ENCODE data around the gene PAK6.

The PAK6 gene

DNA sequence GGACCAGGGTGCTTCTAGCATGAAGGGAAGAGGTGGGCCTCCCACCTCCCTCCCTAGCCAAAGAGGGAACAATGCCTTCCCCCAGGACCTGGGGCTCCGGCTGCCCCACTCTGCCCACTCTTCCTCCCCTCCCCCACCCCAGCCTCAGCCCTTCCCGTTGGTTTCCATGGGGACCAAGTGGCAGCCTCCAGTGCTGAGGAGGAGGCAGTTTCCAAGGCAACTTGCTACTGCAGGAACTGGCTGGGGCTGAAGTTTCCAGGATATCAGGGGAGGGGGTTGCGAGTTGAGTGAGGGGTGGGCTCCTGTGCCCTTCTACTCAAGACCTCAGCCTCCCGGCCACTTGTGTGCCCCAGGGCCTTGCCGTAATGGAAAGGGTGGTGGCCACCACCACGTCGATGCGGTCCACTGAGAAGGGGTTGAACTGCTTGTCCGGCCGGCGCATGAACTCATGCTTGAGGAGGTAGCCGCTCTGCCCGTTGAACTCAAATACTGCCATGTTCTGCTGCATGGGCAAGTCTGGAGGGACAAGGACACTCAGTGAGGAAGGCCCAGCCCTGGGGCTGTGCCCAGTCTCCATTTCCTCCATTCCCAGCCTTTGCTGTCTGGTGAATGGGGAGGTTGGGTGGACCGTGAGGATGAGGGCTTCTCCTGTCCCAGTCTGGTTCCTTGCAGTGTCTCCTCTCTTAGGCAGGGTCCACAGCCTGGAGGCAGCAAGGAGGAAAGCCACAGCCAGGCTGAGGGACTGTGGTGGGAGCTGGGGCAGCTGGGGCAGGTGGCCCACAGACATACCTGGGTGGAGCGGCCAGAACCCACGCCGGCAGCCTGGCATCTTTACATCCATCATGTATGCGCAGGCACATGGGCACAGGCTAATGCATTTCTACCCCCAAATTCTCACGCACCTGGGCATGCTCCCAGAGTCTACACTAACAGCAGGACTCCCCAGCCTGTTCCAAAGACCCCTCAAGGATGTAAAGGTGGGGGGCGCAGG lies 55.3 kb downstream of the PAK6 start:
- no peak for DNase-seq

DNA sequence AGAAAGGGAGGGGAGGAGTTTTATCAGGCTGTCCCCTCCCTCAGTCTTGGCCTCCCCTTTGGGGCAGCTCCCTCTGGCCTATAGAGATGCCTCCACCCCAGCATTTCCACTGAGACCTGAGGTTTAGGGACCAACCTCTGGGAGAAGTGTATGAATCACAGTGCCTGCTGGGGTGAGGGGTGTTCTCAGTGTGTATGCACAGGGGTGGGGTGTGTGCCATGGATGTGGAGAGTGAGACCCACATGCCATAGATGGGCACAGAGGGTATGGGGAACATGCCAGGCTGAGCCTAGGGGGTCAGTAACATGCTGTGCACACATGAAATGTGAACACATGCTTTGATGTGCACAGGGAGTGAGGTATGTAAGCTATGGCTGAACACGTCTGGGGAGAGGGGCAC lies 56.4 kb downstream of the PAK6 start:
- no peak for DNase-seq

DNA sequence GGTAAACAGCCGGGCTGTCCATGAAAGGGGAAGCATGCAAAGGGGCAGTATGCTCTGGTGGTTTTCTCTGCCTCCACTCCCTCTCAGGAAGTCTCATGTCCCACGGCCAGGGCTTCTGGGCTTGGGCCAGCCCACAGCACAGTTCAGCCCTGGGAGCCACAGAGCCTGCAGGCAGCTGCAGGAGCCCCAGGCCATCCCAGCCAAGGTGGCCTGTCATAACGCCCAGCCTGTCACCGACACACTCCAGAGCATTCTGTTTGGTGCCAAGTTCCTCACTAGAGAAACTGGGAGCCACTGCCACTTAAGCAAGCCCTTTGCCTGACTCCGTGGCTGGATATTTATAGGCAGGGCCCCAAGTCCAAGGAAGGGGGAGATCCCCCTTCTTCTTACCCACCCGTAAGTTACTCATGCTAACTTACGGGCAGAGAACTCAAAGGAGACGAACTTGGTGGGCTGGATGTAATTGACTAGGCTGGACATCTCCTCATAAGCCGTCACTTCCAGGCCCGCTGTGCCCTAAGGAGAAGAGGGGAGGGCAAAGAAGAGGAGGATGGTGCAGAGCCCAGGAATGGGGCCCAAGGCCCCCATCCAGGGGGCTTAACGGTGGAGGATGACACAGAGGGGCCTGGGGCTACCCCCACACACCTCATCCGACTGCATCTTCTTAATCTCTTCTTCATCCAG lies 57.2 kb downstream of the PAK6 start:
- no peak for DNase-seq

DNA sequence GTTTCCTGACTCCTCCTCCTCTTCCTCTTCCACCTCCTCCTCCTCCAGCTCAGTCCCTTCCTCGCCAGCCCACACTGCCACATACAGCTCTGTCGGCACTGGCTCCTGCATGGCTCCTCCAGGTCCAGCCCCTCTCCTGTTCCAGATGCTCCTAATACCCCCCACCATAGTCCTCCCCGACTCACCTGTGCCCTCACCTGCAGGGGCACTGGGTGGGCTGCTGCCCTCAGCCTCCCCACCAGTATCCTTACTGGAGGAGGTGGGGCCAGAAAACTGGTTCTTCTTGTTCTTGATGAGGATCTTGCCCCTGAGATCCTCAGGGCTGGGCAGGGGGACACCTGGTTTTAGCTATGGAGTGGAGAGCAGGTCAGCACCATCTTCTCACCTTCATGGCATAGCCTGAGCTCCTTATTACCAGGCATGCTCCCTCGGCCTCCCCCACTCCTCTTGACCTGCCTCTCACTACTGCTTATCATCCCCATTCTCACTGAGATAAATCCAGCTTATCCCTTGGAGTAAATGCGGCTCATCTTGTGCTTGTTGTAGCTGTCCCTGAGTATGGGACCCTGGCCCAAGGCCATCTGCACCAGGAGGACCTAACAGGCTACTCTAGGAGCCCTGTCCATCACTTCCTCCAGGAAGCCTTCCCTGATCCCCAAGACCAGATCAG lies 57.8 kb downstream of the PAK6 start:
- DNase-seq: no peak

DNA sequence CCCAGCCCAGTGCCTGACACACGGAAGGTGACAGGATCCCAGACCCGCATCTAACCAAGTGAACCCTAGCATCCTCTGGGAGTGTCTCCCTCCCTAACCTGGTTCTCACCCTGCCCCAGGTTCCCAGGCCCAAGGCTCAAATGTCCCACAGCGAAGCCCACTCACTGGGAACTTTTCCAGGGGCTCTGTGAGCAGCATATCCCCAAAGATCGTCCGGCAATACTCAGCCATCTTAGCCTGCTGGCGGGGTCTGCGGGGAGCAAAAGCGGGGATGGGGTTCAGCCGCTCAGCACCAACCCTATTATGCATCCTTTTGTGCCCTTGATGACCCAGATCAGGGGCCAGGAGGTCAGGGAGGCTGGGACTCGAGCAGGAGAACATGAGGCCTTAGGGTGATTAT lies 58.5 kb downstream of the PAK6 start:
- DNase-seq: no peak

DNA sequence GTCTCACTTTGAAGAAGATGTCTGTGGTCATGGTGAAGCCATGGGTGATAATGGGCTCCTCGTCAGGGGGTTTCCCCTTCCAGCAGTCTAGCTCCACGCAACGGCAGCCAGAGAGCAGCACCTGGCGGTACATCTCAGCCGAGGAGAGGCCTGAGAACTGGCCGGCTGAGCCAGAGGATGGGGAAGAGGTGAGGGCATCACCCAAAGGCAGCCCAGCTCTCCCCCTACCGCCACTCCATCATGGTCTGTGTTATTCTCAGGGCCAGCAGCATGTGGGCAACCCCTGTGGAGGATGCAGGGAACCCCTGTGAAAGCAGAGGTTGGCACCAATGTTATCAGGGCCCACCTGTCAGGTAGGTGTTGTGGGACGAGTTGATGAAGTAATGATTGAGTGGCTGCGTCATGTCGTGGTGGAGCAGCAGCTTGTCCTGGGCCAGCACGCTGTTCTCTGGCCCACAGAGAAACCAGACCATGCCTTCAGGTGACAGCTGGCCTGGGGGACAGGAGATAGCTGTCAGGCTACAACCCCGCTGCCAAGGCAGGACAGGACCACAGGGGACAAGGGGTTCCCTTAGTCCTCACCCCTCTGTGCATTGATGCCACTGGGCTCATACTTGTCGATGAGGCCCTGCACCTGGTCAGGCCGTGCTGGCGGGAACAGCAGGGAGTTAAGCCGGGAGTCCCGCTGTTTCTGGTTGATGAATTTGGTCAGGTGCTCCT lies 59.5 kb downstream of the PAK6 start:
- DNase-seq: no peak

DNA sequence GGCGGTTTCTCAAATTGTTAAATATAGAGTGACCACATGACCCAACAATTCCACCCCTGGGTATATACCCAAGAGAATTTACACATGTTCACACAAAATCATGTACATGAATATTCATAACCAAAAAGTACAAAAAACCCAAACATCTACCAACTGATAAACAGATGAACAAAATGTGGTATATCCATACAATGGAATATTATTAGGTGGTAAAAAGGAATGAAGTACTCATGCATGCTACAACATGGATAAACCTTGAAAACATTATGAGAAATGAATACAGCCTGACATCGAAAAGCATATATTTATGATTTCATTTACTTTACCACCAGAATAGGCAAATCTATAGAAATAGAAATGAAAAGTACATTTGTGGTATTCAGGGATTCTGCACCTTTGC lies 61.5 kb downstream of the PAK6 start:
- DNase-seq: no peak

DNA sequence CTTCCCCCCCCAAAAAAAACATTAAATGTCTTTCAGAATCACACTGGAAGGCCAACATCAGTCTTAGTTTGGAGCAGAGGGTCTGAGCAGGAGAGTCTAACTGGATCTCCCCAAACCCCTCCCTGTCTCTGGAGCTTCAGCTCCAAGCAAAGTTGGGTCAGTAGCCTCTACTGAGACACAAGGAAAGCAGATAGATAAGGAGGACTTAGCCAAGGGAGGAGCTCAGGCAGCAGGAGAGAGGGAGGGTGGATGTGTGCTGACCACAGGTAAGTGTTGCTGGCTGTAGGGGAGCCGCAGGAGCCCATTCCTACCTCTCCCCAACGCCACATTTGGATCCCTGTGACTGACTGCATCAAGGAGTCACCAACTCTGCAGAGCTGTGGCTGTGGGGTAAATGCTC lies 61.9 kb downstream of the PAK6 start:
- no peak for DNase-seq

DNA sequence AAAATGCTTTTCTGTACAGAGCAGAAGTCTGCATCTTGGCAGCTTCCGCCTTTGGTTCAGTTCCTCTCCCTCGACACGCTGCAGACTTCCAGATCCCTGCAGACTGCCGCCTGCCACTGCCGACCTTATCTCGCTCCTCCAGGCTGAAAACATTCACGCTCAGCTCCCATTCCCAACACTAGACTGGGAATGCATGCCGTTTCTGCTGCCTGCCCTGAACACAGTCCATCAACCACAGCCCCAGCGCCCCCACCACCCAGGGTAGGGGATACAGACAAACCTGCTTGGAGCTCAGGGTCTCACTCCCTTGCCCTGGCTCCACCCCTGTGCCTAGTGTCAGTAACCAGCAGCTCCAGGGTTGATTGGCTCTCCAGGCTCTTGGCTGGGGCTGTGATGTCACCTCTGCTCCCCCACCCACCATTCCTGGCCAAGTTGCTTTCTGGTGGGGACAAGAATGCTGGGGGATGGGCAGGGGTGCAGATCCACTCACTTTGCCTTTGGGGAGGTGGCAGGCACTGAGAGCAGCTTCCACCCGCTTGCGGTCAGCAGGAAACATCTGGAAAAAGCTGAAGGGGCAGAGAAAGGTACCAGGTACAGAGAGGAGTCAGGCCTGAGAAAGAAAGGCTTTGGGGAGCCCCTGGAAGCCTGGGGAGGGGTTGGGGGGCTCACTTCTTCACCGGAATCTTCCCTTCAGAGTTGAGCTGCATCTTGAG lies 62.8 kb downstream of the PAK6 start:
- no peak for DNase-seq

DNA sequence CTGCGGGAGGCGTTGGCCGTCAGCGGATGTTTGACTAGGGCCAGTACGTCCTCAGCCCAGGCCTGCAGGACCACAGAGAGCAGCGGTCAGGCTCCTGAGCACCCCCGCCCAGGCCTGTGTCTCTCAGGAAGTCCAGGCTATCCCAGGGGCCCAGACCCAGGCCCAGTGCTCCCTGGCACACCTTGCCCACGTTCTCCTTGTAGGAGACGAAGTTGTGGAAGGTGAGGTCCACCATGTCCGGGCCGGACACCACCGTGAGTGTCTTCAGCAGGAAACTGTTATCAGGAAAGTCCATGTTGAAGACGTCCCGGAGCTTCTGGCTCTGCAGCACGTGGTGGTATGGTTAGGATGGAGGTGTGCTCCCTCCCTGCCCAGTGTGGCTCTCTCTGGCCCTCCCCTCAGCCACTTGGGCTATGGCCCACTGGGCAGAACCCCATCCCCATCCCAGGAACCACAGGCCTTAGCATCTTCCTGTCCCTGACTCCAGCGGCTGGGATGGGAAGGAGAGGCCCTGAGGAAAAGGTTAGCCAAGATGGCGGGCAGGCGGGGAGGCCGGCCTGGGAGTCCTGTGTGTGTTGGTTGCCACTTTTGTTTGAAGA lies 63.5 kb downstream of the PAK6 start:
- DNase-seq: no peak

DNA sequence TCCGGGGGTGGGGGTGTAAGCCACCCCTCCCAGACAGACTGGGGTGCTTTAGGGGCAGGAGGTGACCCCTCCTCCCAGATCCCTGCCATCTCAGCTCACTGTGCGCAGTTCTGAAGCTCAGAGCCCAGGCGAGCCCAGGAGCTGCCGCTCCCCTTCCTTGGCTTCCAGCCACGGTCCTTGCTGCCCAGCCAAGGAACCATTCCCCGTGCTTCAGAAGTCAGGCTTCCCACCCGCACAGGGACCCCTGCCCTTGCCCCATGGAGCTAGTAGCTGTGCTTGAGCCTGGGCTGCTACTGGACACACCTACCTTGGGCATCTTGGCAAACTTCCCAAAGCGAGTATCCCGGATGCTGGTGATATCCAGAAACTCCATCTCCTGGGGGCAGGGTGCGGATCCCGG lies 64.1 kb downstream of the PAK6 start:
- no peak for DNase-seq

DNA sequence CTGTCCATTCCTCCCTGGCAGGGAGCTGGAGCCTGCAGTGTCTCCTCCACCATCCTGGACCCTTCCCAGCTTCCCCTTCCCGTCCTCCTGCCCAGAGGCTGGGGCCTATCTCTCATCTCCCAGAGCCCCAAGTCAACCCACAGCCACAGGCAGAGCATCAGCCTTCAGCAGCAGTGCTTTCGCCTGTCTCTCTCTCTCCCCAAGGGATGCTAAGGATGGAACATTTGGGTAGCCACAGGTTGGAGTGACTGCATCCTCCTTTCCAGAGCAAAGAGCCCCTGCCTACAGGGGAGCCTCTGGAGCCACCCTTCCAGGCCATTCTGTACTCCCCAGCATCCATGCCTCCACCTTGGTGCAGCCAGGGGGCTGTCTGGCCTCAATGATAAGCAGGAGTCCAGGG lies 64.7 kb downstream of the PAK6 start:
- no peak for DNase-seq

DNA sequence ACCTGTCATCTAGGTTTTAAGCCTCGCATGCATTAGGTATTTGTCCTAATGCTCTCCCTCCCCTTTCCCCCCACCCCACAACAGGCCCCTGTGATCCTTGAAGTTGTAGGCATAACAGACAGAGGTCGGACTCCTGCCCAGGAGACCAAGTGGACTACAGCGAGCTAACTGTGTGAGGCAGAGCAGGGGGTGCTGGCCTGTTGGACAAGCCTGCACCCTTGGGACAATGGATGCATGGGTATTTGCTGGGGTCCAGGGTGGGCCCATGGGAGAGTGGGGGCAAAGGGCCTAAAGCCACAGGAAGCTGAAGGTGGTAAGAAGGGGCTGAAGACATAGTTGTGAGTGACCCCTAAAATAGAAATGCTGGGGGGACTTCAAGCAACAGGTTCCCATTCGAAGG lies 66.4 kb downstream of the PAK6 start:
- DNase-seq: no peak

DNA sequence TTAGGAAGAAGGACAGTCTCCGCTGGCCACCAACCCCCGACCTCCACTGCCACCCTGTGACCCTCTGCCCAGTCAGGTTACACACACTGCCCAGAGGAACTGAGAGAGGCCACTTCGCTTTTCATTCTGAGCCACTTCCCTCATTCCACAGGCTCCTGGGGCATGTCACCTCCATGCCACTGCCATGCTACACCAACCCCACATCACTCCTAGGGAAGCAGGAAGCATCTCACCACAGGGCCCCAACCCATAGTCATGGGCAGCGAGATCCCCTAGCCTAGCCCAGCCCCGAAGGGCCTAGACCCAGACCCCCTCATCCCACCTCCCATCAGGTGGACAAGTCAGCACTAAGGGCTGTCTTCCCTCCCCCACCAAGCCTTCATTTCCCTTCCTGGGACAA lies 67.5 kb downstream of the PAK6 start:
- no peak for DNase-seq

DNA sequence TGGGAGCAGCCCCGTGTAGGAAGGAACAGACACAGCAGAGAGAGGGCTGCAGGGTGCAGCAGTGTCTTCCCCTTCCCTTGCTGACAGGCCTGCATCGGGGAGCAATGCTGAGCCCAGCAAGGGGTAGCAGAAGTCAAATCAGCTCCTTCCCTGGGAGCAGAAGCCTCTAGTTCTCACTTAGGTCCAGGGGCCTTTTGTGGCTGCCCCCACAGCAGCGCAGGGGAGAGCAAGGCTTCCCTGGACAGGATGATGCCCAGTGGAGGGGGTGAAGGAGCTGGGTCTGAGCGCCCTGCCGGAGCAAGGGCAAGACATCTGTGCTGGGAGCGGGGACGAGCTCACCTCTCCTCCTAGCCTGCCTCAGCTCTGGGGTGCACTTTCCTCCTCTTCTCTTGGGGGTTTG lies 68.0 kb downstream of the PAK6 start:
- no peak for DNase-seq

DNA sequence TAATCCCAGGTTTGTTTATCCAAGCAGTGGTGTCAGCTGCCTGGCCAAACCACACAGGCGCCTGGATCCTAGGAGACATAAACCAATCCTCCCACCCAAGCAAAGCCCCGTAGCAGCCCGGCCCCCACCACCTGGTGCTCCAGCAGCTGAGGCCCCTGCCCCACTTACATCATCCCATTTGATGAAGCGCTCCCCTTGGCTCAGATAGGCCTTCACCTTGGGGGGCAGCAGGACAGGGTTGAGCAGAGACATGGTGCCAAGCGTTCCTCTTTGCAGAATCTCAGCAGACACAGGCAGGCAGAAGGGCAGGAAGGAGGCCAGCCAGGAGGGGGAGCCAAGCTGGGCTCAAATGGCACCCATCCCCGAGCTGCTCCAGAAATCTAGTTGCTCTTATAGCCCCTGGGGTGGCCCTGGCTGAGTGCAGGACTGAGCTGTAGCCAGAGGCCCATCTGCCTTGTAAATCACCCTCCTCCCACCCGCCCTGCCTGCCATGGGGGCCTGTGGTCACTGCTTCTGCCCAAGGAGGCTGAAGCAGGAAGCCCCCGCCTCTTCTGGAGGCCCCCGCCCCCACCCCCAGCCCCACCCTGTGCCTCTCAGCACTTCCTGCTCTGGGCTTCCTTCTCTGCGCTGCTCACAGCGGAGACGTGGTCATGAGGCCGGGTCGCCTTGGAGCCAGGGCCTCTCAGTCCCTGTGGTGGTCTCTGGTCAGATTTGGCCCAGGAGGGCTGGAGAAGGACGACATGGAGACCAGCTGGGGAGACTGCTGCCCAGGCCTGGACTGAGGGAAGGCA lies 68.8 kb downstream of the PAK6 start, which contains the start of gene PLCB2:
Gene PLCB2, minus strand, starts transcription at position 515 of the 791 bp plus-strand sequence. Its CDS starts 263 bp downstream, at position 252.
- no peak for DNase-seq

DNA sequence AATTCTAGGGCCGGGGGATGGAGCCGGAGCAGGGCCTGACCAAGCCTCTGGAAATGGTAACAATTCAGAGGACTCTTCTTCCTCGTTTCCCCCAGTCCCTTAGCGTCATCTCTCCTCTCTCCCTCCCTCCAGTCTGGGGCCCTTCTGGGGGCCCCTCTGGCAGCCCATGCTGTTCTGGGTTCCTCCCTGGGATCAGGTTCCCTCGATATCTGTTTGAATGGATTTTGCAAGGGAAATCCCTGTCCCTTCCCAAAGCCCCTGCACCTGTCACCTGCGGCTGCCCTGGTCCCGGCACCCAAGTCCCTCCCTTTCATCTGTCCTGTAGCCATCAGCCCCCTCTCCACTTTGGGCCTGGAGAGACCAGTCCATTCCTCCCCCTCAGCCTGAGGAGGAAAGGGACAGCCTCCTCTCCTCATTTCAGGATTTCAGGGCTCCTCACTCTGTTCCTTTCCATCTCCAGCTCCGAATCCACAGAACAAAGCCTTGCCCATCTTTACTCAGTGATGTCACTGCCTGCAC lies 70.5 kb downstream of the PAK6 start:
- DNase-seq: no peak

DNA sequence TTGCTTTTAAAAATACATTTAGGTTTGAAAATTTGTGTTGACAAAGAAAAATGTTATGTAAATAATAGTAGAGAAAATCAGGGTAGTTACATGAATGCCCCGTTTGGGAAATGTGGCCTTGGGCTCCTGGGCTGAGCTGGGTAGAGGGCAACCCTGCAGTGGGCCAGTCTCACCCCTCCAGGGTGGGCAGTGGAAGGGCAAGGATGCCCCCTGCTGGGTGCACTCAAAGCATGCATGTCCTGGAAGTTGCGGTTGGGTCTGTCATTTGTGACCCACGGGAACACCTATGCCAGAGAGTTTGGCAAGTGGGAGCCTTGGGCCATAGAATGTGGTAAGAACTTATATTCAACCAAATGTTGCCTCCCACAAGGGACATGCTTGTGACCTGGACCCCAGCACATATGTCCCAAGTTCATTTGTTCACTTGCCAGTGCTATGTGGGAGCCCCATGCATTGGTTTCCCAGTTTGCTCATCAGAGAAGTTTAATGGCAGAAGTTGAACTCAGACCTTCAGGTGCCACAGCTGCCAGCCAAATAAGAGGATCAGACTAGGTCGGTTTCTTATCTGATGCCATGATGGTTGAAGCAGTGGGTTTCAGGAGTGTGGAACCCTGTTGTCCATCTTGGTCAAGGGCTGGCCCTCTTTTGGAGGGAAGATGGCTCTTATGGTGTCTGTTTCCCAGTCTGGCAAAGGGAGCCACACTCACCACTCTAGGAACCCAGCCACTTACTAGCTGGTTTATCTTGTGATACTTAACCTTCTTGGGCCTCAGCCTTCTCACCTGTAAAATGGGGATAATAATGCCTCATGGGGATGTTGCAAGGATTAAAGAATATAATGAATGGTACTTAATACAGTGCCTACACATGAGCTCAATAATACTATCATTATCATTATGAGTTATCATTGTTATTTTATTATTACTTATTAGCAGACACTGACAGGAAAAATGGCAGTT lies 71.4 kb downstream of the PAK6 start:
- DNase-seq: no peak

DNA sequence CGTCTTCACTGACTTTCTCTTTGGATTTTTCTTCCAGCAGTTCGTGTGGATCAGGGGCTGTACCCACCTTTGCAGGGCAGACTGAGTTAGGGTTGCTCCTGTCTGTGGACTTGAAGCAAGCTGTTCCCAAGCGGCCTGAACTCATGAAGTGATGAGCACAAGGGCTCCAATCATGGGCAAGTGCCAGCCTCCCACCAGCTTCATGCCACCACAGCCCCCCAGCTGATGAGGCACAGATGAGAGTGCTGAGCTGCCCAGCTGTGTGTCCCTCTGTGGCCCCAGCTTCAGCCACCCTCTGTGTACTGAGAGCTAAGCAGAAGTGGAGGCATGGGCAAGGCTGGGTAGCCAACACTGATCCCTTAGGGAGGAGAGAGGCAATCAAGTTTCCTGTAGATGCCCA lies 72.1 kb downstream of the PAK6 start:
- DNase-seq: no peak
